GM13976 (cell line): ENCODE data around the gene TRPC3.

ENCODE experiments used
- DNase-seq: peaks from one replicate; pipeline ENCODE4 v3.0.0; 2012; ENCODE audit warnings: low spot score
- in situ Hi-C: fragments of 300-500 bp; cut with MboI; formaldehyde crosslinking; loops from one replicate; pipeline ENCODE4 v1.12.0; 2022; ENCODE audit warnings: low sequenced_read_pairs, mixed read lengths, inconsistent platforms; ENCODE audit not compliant: unreplicated experiment
- TF ChIP-seq, protein P1 (sequence below): IDR thresholded peaks from 2 replicates; pipeline ENCODE4 v1.5.1; 2012; ENCODE audit warnings: borderline replicate concordance, mild to moderate bottlenecking; ENCODE audit not compliant: insufficient read depth; ENCODE audit errors: extremely low read depth, missing control alignments, control extremely low read depth

Gene TRPC3

DNA sequence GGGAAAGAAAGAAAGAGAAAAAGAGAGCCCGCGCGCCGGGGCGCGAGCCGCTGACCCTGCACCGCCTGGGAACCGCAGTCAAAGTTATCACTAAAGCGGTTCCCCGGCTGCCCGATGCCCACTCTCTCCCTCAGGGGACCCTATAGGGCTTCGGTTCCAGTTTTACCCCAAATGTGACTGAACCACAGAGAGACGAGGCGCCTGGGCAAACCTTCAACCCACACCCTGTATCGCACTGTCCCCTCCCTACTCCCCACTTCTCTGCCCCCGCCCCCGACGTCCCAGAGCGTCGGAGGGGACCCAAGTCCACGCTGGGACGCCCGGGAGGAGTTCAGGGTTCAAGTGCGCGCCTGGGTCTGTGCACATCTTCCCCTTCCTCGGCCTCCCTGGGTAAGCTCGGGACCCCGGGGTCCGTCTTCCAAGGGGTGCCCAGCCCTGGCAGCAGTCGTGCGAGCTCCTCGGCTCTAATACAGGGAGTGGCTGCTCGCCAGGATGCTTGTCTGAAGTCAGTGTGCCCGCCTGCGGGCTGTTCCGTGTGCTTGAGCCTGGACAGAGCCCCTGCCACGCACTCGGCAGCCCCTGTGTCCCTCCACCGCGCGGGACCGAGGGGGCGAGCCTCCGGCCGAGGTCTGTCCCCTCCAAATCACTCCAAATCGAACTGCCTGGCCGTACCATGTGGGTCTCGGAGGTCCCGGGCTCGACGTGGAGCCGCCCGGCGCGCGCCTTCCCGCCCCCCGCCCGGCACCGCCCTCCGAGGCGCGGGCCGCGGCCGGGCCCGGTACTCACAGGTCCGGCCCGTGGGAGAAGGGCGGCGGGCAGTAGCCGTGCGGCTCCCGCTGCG lies 960 bp downstream of the TRPC3 start:
- peak; percentile 56 for DNase-seq
- TF ChIP-seq, protein P1, sequence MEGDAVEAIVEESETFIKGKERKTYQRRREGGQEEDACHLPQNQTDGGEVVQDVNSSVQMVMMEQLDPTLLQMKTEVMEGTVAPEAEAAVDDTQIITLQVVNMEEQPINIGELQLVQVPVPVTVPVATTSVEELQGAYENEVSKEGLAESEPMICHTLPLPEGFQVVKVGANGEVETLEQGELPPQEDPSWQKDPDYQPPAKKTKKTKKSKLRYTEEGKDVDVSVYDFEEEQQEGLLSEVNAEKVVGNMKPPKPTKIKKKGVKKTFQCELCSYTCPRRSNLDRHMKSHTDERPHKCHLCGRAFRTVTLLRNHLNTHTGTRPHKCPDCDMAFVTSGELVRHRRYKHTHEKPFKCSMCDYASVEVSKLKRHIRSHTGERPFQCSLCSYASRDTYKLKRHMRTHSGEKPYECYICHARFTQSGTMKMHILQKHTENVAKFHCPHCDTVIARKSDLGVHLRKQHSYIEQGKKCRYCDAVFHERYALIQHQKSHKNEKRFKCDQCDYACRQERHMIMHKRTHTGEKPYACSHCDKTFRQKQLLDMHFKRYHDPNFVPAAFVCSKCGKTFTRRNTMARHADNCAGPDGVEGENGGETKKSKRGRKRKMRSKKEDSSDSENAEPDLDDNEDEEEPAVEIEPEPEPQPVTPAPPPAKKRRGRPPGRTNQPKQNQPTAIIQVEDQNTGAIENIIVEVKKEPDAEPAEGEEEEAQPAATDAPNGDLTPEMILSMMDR: no peak
- in situ Hi-C loops: no loop called here

DNA sequence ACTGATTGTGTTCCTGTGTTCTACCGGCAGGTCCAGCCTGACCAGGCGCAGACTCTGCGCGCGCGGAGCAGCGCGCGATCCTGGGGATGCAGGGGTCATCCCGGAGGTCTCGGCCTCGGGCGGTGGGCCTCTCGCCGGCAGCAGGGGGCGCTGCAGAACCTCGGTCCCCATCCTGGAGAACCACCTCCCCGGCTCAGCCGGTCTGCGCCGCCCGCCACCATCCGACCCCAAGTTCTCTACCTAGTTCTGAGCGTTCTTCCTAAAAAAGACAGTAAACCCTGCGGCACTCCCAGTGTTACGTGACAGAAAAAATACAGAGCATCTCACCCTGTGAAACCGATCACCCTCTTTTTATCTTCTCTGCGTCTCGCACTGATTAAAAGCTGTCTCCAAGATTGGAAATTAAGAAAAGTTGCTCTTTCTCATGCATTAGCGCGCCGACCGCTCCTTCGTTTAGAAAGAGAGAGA lies 1.6 kb downstream of the TRPC3 start:
- DNase-seq: peak; percentile 88
- TF ChIP-seq, protein P1: peak; percentile 77
- in situ Hi-C loops: no loop called here

DNA sequence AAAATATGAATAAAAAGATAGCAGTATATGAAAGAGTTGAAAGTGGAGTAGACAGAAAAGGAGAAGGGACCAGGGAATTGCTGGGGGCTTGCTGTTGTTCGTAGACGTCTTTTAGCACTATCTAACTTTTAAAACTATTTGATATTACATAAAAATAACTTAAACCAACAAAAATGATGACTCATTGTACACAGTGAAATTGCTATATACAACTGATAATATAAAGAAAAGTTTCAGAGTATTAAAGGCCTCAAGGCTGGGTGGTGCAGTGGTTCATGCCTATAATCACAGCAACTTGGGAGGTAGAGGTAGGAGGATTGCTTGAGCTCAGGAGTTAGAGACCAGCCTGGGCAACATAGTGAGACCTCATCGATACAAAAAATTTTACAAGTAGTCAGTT lies 5.2 kb downstream of the TRPC3 start:
- in situ Hi-C loops: no loop called here
- DNase-seq: no peak
- TF ChIP-seq, protein P1: no peak

DNA sequence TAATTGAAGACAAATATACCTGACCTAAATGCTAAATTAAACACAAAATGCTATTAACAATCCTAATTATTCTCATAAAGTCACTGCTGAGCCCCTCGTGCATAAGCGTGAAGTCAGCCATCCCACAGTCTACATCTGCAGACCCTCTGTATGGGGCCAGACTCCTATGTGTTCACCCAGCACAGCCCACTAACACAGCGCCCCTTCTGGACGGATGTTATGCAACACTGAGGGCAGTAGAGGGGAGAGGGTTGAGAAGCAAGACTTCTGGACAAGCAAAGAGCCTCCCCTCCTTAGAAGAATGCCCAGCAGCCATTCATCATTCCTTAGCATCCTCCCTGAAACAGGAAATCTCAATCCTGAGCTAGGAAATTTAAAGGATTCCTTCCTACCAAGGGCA lies 7.9 kb downstream of the TRPC3 start:
- in situ Hi-C loops: no loop called here
- TF ChIP-seq, protein P1: peak; percentile 49
- DNase-seq: no peak

DNA sequence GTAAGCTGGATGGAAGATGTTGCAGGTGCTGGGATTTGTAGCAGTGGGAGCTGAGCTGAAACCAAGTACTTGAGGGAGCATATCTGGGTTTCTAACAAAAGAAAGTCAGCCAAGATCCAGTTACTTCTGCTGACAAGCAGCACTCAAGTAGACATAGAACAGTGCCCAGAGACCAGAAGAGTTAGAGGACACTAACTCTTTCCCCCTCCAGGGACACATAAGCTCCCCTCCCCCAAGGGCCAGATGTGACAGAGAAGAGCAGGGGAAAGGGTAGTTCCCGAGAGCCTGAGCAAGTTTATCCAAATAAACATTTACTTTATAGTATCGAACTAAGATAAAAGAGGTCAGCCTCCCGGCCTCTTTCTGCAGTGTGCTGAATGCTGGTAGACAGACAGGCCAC lies 12.2 kb downstream of the TRPC3 start:
- in situ Hi-C loops: no loop called here
- TF ChIP-seq, protein P1: no peak
- DNase-seq: no peak

DNA sequence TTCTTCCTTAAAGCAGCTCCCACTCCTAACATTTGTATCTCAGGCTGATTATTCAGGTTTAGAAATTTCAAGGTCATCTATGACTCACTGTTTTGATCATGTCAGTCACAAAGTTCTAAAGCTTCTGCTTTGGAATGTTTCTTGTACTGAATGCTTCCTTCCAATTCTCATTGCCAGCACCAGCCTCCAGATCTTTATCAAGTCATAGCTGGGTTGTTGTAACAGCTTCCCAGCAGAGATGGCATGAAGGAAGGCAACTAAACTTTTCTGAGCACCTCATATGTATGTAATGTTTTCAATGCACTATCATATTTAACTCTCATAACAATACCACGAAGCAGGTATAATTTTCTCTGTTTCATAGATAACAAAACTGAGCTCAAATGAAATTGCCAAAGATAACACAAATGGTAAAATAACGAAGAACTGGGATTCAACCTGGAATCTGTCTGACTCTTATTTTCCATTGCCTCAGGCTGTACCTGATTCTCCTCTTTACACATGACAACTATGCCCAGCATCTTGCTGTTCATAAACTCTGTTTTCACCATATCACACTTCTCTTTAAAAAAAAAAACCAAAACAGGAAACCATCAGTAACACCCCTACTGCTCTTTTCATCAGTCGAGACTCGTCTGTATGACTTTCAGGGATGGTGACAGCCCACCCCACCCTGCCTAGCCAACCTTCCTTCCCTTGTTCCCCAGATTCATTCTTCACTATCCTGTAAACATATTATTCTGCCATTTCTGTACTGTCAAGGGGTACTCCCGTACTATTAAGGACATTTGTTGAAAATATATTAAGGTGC lies 13.4 kb downstream of the TRPC3 start:
- DNase-seq: no peak
- TF ChIP-seq, protein P1: no peak
- in situ Hi-C loops: no loop called here
